PC-3 (cell line): ENCODE data around the gene C14orf132.

Experiments used
- EZH2 ChIP-seq: fragments of 300-600 bp; sonication (generic); IDR thresholded peaks from one replicate; pipeline ENCODE4 v1.6.1; 2017; ENCODE audit warnings: antibody characterized with exemption, mild to moderate bottlenecking, low read length; ENCODE audit not compliant: unreplicated experiment
- EZH2phosphoT487 ChIP-seq: fragments of 300-600 bp; sonication (generic); IDR thresholded peaks from 2 replicates; pipeline ENCODE4 v1.6.1; 2018; ENCODE audit warnings: mild to moderate bottlenecking, antibody characterized with exemption, low read length, borderline replicate concordance
- TF ChIP-seq, protein P1 (sequence below): fragments of 300-600 bp; sonication (generic); conservative IDR thresholded peaks from 2 replicates; pipeline ENCODE4 v1.5.1; 2017; ENCODE audit warnings: antibody characterized with exemption, low read depth, mild to moderate bottlenecking, low read length

- TF ChIP-seq, protein P1, sequence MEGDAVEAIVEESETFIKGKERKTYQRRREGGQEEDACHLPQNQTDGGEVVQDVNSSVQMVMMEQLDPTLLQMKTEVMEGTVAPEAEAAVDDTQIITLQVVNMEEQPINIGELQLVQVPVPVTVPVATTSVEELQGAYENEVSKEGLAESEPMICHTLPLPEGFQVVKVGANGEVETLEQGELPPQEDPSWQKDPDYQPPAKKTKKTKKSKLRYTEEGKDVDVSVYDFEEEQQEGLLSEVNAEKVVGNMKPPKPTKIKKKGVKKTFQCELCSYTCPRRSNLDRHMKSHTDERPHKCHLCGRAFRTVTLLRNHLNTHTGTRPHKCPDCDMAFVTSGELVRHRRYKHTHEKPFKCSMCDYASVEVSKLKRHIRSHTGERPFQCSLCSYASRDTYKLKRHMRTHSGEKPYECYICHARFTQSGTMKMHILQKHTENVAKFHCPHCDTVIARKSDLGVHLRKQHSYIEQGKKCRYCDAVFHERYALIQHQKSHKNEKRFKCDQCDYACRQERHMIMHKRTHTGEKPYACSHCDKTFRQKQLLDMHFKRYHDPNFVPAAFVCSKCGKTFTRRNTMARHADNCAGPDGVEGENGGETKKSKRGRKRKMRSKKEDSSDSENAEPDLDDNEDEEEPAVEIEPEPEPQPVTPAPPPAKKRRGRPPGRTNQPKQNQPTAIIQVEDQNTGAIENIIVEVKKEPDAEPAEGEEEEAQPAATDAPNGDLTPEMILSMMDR: no peak
- TF ChIP-seq EZH2phosphoT487: no peak
- no peak for TF ChIP-seq EZH2
Observed at GRCh38 chr14:96130854-96131253, 91.7 kb downstream of the C14orf132 start.
